NT2/D1 (cell line): ENCODE measurements around the gene EXD3.

Experiments
- DNase-seq: peaks from one replicate; pipeline ENCODE4 v3.0.0-alpha.2; 2011; ENCODE audit warnings: low read depth, low spot score
- H3K27me3 ChIP-seq: 2 replicates; pipeline ENCODE4 v1.6.0; 2011; ENCODE audit warnings: mild to moderate bottlenecking; ENCODE audit not compliant: insufficient read length, insufficient read depth
- H3K36me3 ChIP-seq: 2 replicates; pipeline ENCODE4 v1.6.1; 2011; ENCODE audit warnings: mild to moderate bottlenecking, low read length, mixed read lengths; ENCODE audit not compliant: insufficient read depth, insufficient read length
- H3K4me1 ChIP-seq: 2 replicates; pipeline ENCODE4 v1.5.1; 2011; ENCODE audit not compliant: insufficient read depth, insufficient read length
- H3K4me3 ChIP-seq: 2 replicates; pipeline ENCODE4 v1.5.1; 2011; ENCODE audit warnings: low read depth; ENCODE audit not compliant: insufficient read length
- H3K9ac ChIP-seq: 2 replicates; pipeline ENCODE4 v1.6.0; 2011; ENCODE audit warnings: low read depth; ENCODE audit not compliant: insufficient read length
- H3K9me3 ChIP-seq: 2 replicates; pipeline ENCODE4 v1.5.1; 2011; ENCODE audit warnings: mild to moderate bottlenecking, low read length; ENCODE audit not compliant: insufficient read depth
- SUZ12 ChIP-seq: IDR thresholded peaks from 2 replicates; pipeline ENCODE4 v1.6.1; 2011; ENCODE audit not compliant: insufficient read length, insufficient read depth; ENCODE audit errors: extremely low read depth
- YY1 ChIP-seq: IDR thresholded peaks from 2 replicates; pipeline ENCODE4 v1.6.1; 2011; ENCODE audit not compliant: insufficient read length, insufficient read depth
- ZNF274 ChIP-seq: IDR thresholded peaks from 2 replicates; pipeline ENCODE4 v1.6.1; 2011; ENCODE audit warnings: mild to moderate bottlenecking, low read depth, low read length

EXD3 gene

DNA sequence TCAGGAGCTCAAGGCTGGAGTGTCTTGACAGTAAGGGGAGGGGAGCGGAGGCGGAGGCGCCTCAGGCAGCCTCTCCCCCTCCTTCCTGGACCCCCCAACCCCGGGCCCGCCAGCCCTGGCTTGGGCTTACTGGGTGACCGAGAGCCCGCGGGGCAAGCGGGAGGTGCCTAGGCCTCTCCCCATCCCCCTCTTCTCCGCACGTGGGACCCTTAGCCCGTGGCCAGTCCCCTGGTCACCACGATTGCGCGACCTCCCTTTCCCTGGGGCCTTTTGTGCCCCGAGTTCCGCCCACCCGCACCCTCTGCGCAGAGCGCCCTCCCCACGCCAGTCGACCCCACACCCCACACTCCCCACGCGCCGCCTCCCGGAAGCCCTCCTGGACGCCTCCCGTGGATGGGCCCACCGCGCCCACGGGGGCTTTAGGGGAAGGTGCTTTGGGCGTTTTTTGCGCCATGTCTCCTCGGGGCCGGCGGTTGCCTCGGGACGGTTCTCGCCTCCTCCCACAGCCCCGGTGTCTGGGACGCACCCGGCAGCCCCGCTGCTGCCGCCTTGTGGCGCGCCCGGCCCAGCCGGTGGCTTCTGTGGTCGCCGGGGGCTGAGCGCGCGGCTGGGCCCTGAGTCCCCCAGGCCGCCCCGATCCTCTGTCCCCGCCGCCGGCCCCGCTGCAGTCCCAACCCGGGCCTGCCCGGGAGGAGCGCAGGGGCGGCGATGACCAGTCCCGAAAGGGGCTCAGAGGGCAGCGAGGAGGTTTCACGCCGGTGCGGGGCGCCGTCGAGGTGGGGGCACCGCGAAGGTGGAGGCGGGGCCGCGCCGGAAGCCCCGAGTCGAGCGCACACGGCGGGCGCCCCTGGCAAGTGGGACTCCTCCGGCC lies 142.3 kb downstream of the EXD3 start:
- Histone ChIP-seq H3K27me3 (peaks cover 3% of the 10 kb centered on the region), H3K4me1 (peaks cover 30% of the 10 kb centered on the region), H3K36me3 (peaks cover 26% of the 10 kb centered on the region), H3K9me3 (peaks cover 14% of the 10 kb centered on the region; the same call in 1 of the 2 replicates), H3K4me3 (peak overlapping the region; percentile 69), H3K9ac (peak overlapping the region; percentile 80)
- DNase-seq = no peak
- TF ChIP-seq ZNF274 = no peak

DNA sequence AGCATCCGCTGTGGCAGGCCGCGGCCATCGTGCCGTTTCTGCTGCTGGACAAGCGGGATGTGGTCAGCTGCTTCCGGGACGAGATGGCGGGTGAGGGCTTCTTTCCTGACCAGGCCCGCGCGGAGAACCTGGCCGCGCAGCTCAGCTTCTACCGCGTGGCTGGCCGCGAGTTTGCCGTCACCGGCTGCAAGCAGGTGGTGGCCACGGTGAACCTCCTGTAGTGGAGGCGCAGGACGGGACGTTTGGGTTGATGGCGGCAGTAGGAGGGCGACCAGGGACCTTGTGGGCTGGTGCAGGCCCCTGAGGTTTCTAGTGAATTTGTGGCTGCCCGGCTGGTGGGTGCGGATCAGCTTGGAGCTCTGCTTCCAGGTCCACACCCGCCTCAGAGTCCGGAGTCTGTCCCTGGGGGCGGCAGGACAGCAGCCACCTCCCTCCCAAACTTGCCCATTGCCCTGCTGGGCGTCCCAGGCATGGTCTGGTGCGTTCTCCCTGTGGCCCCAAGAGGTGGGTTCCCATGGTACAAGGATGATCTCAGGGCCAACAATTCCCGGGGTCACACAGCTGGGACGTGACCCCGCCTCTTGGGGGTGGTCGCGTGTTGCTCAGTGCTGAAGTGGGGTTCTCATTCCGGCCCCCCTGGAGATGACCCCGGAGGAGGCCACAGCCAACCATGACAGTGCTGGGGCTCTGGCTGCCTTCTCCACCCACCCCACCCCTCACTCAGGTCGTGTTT lies 143.1 kb downstream of the EXD3 start:
- H3K9me3 ChIP-seq = peaks cover 14% of the 10 kb centered on the region; the same call in 1 of the 2 replicates
- no peak overlapping the region for H3K9ac ChIP-seq
- H3K36me3 ChIP-seq = peaks cover 31% of the 10 kb centered on the region
- no peak for DNase-seq
- H3K4me3 ChIP-seq = no peak overlapping the region
- peaks cover 3% of the 10 kb centered on the region for H3K27me3 ChIP-seq
- peaks cover 36% of the 10 kb centered on the region for H3K4me1 ChIP-seq
- no peak for TF ChIP-seq YY1
- no peak for TF ChIP-seq SUZ12

DNA sequence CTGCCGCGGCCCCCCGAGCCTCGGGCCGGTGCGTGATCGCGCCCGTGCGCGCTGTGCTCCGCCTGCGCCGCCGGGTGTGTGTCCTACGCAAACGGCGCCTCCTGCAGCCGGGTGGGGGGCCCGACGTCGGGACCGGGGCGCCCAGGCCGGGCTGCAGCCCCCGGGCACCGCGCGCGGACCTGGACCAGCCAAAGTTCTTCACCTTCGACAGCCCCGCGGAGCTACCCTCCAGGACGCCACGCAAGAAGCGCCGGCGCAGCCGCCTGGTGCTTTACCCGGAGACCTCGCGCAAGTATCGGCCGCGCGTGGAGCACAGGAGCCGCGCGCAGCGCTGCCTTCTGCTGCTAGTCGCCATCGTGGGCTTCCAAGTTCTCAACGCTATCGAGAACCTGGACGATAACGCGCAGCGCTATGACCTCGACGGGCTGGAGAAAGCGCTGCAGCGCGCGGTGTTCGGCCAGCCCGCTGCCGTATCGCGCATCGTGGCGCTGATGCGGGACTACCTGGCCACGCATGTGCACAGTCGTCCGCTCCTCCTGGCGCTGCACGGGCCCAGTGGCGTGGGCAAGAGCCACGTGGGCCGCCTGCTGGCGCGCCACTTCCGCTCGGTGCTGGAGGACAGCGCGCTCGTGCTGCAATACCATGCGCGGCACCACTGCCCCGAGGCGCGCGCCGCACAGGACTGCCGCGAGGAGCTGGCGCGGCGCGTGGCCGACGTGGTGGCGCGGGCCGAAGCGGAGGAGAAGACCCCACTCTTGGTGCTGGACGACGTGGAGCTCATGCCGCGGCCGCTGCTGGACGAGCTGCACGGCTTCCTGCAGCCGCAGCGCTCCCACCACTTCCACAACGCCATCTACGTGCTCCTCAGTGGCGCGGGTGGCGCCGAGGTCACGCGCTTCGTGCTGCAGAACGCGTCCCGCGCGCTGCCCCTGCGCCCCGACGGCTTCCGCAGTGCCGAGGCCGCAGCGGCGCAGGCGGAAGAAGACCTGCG lies 143.9 kb downstream of the EXD3 start:
- H3K4me1 ChIP-seq = peaks cover 42% of the 10 kb centered on the region
- TF ChIP-seq YY1 = no peak
- TF ChIP-seq SUZ12 = no peak
- no peak for TF ChIP-seq ZNF274
- H3K9me3 ChIP-seq = peaks cover 14% of the 10 kb centered on the region; the same call in 1 of the 2 replicates
- peaks cover 38% of the 10 kb centered on the region for H3K36me3 ChIP-seq
- DNase-seq = no peak
- peaks cover 3% of the 10 kb centered on the region for H3K27me3 ChIP-seq
- H3K9ac ChIP-seq = peak overlapping the region; percentile 70
- H3K4me3 ChIP-seq = peak overlapping the region; percentile 26

- TF ChIP-seq ZNF274 (no peak), SUZ12 (no peak), YY1 (no peak)
- peaks cover 14% of the 10 kb centered on the region; the same call in 1 of the 2 replicates for H3K9me3 ChIP-seq
- DNase-seq = no peak
- H3K4me3 ChIP-seq = peak overlapping the region; percentile 28
- H3K4me1 ChIP-seq = peaks cover 46% of the 10 kb centered on the region
- peaks cover 3% of the 10 kb centered on the region for H3K27me3 ChIP-seq
- peak overlapping the region; percentile 80 for H3K9ac ChIP-seq
- H3K36me3 ChIP-seq = peaks cover 45% of the 10 kb centered on the region
Measured at GRCh38 chr9:137278061-137278701, 144.8 kb downstream of the EXD3 start.

DNA sequence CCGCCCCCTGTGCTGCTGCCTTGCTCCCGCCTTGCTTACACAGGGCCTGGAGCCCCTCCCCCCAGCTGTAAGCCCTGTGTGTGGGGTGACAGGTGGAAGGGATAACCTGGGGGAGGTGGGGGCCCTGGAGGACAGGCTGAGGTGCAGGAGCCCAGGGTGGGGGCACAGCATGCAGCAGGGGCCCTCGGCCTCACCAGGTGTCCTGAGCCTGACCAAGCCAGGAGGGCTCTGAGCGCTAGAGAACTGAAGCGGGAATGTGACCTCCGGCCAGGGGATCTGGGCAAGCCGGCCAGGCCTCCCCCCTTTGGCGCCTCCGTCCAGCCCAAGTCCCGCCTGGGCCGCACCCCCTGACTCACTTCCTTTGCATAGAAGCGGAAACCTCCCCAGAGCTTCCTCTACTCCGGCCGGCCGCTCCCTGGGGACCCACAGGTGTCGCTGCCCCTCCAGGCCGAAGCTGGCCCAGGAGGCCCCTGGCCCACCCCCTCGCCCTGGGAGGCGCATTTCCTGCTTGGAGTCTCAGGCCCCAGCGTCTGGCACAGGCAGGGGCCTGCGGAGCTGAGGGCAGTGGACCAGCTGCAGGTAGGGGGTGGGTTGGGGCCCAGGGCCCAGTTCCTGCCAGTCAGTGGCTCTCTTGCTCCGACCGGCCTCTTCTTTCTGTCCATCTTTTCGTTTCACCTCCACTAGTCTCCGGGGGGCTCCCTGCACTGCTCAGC lies 145.5 kb downstream of the EXD3 start, which contains the start of gene TOR4A:
TOR4A (plus strand) TSS at position 398 of the 713 bp plus-strand sequence. CDS start 964 bp downstream, outside the sequence.
- Histone ChIP-seq H3K4me1 (peaks cover 47% of the 10 kb centered on the region), H3K27me3 (peaks cover 3% of the 10 kb centered on the region), H3K36me3 (peaks cover 48% of the 10 kb centered on the region), H3K9ac (peak within 1 kb of the TSS; percentile 80), H3K9me3 (peaks cover 14% of the 10 kb centered on the region; the same call in 1 of the 2 replicates), H3K4me3 (peak within 1 kb of the TSS; percentile 28)
- TF ChIP-seq ZNF274 (no peak), YY1 (no peak), SUZ12 (no peak)
- DNase-seq = no peak
